NK-92 treated with Interleukin-12 subunit alpha and Interleukin-12 subunit beta, amount 100 ng/mL, for 24 hours (cell line): Measurements from ENCODE around the gene AFM.
"Not testable (repeated sequence)": the region's sequence is repeated elsewhere in the genome, so short reads cannot be mapped to it uniquely, and the experiment has no call there.

Source experiments
- DNase-seq: peaks from one replicate; lab custom pipeline; 2025; lab: John Stamatoyannopoulos, UW

The AFM gene

DNA sequence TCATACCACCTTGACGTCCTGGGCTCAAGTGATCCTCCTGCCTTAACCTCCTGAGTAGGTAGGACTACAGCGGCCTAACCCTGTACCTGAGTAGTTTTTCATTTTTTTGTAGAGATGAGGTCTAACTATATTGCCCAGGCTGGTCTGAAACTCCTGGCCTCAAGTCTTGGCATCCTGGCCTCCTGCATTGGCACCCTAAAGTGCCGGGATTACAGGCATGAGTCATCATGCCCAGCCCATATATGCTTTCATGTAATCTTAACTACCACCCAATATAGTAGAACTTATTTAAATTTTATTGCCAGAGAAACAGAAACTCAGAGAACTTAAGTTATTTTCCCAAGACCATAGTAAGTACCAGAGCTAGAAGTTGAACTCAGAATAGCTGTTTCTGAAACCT lies 27.1 kb downstream of the AFM start:
- no peak for DNase-seq

DNA sequence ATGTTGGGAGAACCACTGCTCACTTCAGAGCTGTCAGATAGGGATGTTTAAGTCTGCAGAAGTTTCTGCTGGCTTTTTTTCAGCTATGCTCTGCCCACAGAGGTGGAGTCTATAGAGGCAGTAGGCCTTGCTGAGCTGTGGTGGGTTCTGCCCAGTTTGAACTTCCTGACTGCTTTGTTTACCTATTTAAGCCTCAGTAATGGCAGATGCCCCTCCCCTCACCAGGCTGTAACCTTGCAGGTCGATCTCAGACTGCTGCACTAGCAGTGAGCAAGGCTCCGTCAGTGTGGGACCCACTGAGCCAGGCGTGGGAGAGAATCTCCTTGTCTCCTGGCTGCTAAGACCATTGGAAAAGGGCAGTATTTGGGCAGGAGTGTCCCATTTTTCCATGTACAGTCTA lies 36.8 kb downstream of the AFM start:
- DNase-seq, result no peak

DNA sequence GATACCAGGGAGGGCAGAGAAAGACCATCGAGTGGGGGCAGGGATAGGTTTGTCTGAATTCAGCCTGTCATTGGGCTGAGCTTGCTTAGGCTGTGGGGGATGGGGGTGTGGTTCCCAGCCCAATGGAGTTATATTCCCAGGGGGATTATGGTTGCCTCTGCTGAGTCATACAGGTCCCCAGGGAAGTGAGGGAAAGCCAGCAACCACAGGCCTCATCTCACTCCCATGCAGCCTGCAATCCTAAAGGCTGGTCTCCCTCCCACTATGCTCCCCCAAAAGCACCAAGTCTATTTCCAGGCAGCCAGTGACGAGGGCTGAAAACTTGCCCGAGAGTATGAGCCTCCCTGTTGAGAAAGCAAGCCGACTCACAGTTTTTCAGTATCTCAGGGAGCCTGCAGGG lies 39.3 kb downstream of the AFM start:
- no peak for DNase-seq

DNA sequence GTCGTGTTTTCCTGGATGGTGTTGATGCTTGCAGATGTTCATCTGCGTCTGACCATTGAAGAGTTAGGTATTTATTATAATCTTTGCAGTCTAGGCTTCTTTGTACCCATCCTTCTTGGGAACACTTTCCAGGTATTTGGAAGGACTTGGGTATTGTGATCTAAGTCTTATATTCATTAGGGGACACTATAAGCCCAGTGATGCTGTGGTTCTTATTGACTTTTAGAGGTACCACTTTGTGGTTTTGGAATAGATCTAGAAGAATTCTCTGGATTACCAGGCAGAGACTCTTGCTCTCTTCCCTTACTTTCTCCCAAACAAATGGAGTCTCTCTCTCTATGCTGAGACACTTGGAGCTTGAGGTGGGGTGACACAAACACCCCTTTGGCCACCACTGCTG lies 41.6 kb downstream of the AFM start:
- DNase-seq, result no peak

DNA sequence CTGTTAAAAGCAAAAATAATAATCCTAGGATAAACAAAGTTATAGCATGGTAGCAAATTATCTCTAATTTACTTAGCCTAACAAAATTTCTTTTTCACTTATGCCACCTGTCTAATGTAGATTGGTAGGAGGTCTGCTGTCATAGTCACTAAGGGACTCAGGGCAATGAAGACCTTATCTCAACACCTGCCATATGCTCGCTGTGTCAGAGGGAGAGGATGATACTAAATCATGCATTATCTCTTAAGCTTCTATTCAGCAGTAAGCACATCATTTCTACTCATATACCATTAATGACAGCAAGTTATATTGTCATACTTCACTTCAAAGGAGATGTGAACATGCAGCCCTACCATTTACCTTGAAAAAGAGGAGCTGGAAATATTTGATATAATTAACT lies 44.1 kb downstream of the AFM start:
- DNase-seq, result no peak

DNA sequence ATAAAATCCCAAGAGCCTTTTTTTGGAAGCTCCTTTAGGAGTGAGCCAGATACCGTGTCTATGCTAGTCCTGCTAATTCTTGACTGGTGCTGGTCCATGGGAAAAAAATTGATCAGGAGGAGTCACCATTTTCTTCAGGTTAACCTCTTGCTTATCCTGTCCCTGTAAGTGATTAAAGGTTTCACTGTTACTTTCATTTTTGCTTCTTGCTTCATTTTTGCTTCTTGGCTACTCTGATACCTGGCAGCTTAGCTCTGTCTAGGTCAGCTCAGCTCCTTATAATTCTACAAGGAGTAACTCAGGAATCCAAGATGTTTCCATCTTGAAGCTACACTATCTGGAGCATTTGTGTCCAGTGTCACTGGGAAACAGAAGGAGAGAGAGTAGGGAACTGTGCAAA lies 45.7 kb downstream of the AFM start:
- DNase-seq, result no peak

DNA sequence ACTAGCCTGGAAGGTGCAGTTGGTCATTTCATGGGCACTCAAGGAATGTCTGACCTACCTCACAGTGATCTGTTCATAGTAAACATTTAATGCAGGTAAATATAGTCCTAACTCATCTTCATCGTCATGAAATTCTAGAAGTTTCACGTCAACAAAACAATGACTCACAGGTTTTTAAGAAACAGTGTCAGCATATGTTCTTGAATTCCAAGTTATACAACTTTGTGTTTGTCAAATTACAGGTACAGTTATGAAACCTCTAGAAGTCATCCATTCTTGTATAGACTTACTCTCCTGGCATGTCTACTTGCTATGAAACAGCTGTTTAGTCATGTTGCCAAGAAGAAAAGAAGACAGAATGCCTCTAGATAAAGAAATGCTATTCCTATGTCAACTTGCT lies 46.6 kb downstream of the AFM start:
- no peak for DNase-seq

DNA sequence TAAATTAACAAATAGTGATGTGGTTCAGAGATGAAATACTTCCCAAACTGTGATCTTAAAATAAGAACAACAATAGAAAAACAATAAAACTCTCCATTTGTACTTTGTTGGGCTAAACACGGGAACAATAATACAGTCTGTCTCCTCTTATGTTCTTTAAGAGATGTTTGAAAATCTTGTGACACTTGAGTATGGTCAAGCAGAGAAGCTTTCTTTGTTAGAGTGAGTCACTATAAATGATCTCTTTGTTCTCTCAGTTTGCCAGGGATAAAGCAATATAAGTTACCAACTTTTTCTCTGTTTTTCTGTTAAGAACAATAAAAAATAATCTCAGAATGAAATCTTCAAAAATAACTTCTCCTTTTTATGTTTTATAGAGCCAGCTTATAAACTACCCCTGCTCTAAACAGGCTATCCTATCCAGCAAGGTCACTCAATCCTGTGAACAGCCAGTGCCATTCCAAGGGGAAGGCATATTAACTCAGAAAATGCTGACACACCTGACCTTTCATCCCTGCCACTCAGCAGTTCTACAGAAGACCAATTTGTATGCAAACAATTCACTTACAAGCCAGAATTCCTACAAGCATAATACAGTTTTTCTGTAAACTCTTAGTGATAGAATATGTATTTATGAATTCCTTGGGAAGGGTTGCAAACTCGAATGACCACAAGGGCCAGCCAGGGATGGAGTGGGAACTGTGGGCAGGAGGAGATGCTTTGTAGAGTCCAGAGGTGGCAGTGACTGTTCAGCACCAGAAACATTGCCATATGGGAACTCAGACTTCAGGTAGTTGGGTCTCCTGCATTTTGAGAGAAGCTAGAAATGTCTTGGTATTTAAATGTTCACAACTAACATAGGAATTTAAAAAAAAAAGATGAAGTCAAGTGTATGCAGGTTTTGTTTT lies 52.2 kb downstream of the AFM start:
- DNase-seq, result no peak

DNA sequence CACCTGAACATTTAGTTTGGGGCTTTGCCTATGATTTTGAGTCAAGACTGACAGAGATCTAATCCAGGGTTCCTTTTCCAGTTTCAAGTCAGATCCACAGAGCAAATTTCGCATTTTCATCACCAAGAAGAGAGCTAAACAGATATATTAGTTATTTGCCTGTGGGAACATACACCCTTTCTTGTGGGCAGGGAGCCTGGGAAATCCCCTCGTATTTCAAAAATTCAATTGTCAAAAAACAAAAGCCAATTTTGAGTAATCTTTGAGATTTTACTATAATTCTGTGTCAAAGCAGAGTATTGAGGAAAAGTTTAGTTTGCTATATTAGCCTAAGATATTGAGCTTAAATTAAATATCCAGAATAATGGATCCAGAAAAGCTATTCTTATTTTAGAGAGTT lies 56.6 kb downstream of the AFM start:
- no peak for DNase-seq

DNA sequence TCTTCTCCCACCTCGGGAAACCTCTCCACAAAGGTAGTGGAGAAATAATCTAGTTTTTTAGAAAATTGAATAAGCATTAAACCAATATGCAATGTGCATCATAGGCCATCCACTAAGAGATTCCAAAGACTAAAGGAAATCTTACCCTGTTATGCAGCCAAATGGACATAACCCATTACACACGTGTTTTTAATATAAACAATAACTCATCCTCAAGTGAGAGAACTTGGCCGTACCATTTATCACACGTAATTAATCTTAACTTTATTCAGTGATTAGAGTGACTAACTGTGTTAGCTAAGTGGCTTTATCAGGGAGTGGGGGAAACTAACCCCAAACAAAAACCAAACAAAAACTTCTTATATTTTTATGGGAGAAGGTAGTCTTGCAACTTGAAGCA lies 57.8 kb downstream of the AFM start:
- DNase-seq, result no peak

DNA sequence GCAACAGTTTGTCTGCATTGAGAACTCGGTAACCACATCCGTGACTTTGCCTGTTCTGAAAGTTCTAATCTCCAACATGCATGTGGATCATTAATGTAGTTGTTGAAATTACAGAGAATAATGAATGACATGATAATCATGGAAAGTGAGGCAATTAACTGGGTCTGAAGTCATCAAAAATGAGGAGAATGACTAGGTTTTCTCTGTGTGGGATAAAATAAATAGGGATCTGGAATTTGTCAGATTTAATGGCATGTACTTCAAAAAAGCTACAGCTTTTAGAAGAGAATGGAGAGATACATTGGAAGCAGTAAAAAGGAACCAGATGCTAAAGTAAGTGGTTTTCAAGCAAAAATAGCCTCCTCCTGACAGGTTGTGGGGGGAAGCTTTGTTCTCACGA lies 59.3 kb downstream of the AFM start:
- no peak for DNase-seq

DNA sequence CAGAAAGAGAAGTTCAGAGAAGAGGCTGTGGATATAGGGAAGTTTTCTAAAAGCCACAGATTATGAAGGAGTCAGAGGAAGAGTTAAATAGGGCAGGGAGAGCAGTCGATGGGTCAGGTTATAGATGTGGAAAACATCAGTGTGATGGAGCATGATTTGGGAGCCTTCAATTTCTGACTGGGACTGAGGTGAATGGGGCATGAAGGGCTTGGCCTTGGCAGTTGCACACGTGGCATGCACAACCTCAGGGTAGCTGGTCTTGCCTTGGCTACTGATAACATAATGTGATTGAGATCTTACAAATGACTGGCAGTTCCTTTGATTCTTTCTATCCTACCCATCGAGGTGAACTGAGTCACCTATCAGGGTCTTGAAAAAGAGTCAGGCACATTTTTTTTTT lies 59.7 kb downstream of the AFM start:
- DNase-seq, result no peak

DNA sequence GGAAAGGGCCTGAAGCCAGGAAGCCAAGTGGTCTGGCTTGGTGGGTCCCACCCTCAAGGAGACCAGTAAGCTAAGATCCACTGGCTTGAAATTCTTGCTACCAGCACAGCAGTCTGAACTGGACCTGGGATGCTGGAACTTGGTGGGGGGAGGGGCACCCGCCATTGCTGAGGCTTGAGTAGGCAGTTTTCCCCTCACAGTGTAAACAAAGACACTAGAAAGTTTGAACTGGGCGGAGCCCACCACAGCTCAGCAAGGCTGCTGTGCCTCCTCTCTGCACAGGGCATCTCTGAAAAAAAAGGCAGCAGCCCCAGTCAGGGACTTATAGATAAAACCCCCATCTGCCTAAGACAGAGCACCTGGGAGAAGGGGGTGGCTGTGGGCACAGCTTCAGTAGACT lies 63.1 kb downstream of the AFM start:
- DNase-seq, result no peak

DNA sequence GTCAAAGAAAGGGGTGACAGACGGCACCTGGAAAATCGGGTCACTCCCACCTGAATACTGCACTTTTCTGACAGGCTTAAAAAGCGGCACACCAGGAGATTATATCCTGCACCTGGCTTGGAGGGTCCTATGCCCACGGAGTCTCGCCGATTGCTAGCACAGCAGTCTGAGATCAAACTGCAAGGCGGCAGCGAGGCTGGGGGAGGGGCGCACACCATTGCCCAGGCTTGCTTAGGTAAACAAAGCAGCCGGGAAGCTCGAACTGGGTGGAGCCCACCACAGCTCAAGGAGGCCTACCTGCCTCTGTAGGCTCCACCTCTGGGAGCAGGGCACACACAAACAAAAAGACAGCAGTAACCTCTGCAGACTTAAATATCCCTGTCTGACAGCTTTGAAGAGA lies 69.3 kb downstream of the AFM start:
- DNase-seq, result not testable (repeated sequence)
